AG09319 (cell line): Measurements from ENCODE around the gene SETDB1.

Experiments used
- DNase-seq: peaks from one replicate; pipeline ENCODE4 v3.0.0-alpha.2; 2010; ENCODE audit warnings: low read depth; ENCODE audit errors: extremely low read depth
- CTCF ChIP-seq: IDR thresholded peaks from 2 replicates; pipeline ENCODE4 v1.5.1; 2011; ENCODE audit warnings: low read depth, mild to moderate bottlenecking, inconsistent platforms, low read length, moderate library complexity

SETDB1 gene

GRCh38 chr1:151011154-151011850, 85.1 kb downstream of the SETDB1 start:
- TF ChIP-seq CTCF: no peak
- DNase-seq: no peak

GRCh38 chr1:151012684-151013471, 86.7 kb downstream of the SETDB1 start:
- no peak for TF ChIP-seq CTCF
- DNase-seq: no peak

- no peak for DNase-seq
- TF ChIP-seq CTCF: no peak
These were observed 87.4 kb downstream of the SETDB1 start for GRCh38 chr1:151013518-151013917.
